ENCODE results near the gene ACTR6. TPM values are rescaled to one million over a fixed set of nuclear protein-coding genes. Genes with fewer than 3 reads are reported as not detected.

Gene ACTR6
- total RNA-seq, 1 experiment from 2014 or later, result 34.9 TPM

GRCh38 chr12:100189636-100190394 lies 10.8 kb upstream of the ACTR6 start:
- Histone ChIP-seq H3K4ac (ENCODE audit: low read depth, low read length) (no peak overlapping the region), H3K18ac (ENCODE audit: insufficient read length, low read depth, low read length) (no peak overlapping the region), H2BK5ac (ENCODE audit: insufficient read length, low read length) (no peak overlapping the region), H3K9me3 (ENCODE audit: control insufficient read depth, low read depth, low read length) (no peaks in the 10 kb centered on the region), H3K79me2 (ENCODE audit: insufficient read depth, low read length) (no peaks in the 10 kb centered on the region; the same call in 1 of the 2 replicates), H3K79me1 (ENCODE audit: insufficient read depth, low read depth, low read length, poor library complexity, severe bottlenecking) (no peaks in the 10 kb centered on the region), H2BK120ac (ENCODE audit: low read depth, low read length, poor library complexity, severe bottlenecking) (no peak overlapping the region), H3K27ac (ENCODE audit: insufficient read length, low read depth, low read length) (no peak overlapping the region), H2BK12ac (ENCODE audit: insufficient read length, low read depth, low read length) (no peak overlapping the region), H3K27me3 (ENCODE audit: insufficient read depth, low read length) (no peaks in the 10 kb centered on the region), H2AFZ (ENCODE audit: low read length) (no peak overlapping the region), H4K8ac (replicated peaks; ENCODE audit: insufficient read length, low read depth, low read length) (no peak overlapping the region), H3K4me1 (ENCODE audit: insufficient read depth, low read length) (no peaks in the 10 kb centered on the region), H3K23ac (ENCODE audit: insufficient read length, low read depth, low read length) (no peak overlapping the region), H2BK20ac (ENCODE audit: low read depth, low read length, poor library complexity, severe bottlenecking) (no peak overlapping the region), H2BK15ac (ENCODE audit: low read depth, low read length) (no peak overlapping the region), H3T11ph (ENCODE audit: low read length) (no peak overlapping the region), H4K20me1 (ENCODE audit: control insufficient read depth, insufficient read depth, insufficient read length) (no peaks in the 10 kb centered on the region), H3K56ac (ENCODE audit: insufficient read length, low read depth, low read length) (no peak overlapping the region), H3K4me2 (ENCODE audit: insufficient read depth, insufficient read length, low read length) (no peak overlapping the region), H4K5ac (ENCODE audit: insufficient read length, low read depth, low read length) (no peak overlapping the region), H3K14ac (ENCODE audit: insufficient read depth, low read length) (no peak overlapping the region; the same call in 1 of the 2 replicates), H3K23me2 (ENCODE audit: insufficient read length, low read depth, low read length, poor library complexity, severe bottlenecking) (no peaks in the 10 kb centered on the region), H4K91ac (ENCODE audit: insufficient read length, low read depth, low read length) (no peak overlapping the region), H2AK5ac (ENCODE audit: insufficient read length, low read length) (no peak overlapping the region), H3K9ac (ENCODE audit: extremely low read depth, insufficient read length, low read length) (no peak overlapping the region)
- Mint-ChIP-seq H3K36me3 (ENCODE audit: insufficient read depth in 1 of 3, low read depth in 3 of 3) (peaks cover 23 to 50% (median 24%) of the 10 kb centered on the region in 3 experiments), H3K4me3 (no peak overlapping the region), H3K4me1 (peaks cover 2 to 5% of the 10 kb centered on the region in 2 experiments; a peak in 2 of 4 replicates), H3K9me3 (no peaks in the 10 kb centered on the region), H3K27me3 (ENCODE audit: low read depth) (no peaks in the 10 kb centered on the region), H3K27ac (peak overlapping the region; percentile 52 to 77 (median 74); a peak in 5 of 7 replicates)
- no peak for DNase-seq
- no CpG with 5 or more reads among the region's 13 CpGs for WGBS (ENCODE audit: extremely low coverage, insufficient read length, low lambda C conversion rate)
- TF ChIP-seq CTCF (conservative IDR thresholded peaks at IDR 0.05), result no peak
